ENCODE results near the gene IFRD1. TPM values are rescaled to one million over a fixed set of nuclear protein-coding genes. Genes with fewer than 3 reads are reported as not detected.

The IFRD1 gene
- total RNA-seq, 4 donors from 2014 or later = 29.6 to 37.3 (median 32.1) TPM

DNA sequence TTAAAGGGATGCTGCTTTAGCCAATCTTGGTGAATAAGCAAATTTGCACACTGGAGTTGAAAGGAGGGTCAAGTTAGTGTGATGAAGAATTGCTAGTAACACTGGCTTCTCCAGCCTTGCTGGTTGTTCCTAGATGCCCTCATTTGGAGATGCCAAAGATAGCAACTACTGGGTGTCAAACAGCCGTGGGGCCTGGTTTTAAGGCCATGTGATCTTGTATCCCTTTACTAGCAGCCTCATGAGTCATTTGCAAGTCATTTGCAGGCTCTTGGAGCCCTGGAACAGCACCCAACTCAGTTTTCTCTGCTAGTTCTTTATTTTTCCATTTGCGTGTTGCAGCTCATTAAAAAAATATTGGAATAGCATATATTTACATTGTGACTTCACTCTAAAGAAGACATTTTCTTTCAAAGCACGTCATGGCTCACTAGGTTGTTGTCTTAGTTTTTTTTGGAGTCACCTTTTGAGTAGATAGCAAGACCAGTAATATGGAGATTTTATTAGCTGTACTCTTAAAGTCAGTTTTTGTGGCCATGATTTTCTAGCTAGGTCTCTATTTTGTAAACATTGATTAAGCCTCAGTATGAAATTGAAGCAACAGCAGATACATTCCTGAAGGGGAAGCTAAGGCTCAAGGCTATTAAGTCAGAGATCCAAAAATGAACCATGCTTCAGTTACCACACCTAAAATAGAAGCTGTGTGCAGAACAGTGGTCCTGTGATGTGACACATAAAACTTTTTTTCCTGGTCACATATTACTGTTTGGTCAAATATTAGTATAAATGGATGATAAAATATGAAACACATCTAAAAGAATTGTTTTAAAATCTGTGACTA, 31.8 kb downstream of the IFRD1 start:
- DNase-seq (ENCODE audit: low spot score in 2 of 2) = peak in 1 of 2 donors; percentile 66
- intact Hi-C loops (cut with DNase I; ENCODE audit: low total_unique reads) = no loop called here
- no peak for TF ChIP-seq POLR2A (IDR thresholded peaks at IDR 0.05)
- TF ChIP-seq, protein P1, sequence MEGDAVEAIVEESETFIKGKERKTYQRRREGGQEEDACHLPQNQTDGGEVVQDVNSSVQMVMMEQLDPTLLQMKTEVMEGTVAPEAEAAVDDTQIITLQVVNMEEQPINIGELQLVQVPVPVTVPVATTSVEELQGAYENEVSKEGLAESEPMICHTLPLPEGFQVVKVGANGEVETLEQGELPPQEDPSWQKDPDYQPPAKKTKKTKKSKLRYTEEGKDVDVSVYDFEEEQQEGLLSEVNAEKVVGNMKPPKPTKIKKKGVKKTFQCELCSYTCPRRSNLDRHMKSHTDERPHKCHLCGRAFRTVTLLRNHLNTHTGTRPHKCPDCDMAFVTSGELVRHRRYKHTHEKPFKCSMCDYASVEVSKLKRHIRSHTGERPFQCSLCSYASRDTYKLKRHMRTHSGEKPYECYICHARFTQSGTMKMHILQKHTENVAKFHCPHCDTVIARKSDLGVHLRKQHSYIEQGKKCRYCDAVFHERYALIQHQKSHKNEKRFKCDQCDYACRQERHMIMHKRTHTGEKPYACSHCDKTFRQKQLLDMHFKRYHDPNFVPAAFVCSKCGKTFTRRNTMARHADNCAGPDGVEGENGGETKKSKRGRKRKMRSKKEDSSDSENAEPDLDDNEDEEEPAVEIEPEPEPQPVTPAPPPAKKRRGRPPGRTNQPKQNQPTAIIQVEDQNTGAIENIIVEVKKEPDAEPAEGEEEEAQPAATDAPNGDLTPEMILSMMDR (IDR thresholded peaks at IDR 0.05) = no peak
- no peak overlapping the region for H3K4me3 ChIP-seq (ENCODE audit: low read depth, poor library complexity, severe bottlenecking)
- 22 to 30% methylated on average over 3 of the region's 3 CpGs for WGBS, 2 donors

DNA sequence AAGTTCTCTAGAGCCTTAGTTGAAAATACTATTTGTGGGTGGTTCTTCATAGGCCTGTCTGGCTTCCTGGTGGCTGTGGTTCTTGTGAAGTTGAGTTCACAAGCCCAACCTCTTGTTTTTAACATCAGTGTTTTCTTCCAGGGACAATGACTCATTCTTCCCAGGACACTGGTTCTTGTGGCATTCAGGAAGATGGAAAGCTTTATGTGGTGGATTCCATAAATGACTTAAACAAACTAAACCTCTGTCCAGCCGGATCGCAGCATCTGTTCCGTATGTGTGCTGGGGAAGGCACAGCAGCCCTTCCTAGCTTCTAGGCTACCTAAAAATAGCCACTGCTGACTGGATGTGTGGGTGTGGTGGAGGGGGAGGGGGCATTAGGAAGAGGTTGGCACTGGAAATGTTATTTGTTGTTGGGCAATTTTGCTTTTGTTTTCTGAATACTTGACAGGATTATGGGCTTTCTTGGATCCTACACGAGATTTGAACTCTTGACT, 34.5 kb downstream of the IFRD1 start:
- TF ChIP-seq, protein P1 (IDR thresholded peaks at IDR 0.05) = no peak
- TF ChIP-seq POLR2A (IDR thresholded peaks at IDR 0.05) = no peak
- H3K4me3 ChIP-seq (ENCODE audit: low read depth, poor library complexity, severe bottlenecking) = no peak overlapping the region
- peak in 1 of 2 donors; percentile 41 for DNase-seq (ENCODE audit: low spot score in 2 of 2)
- intact Hi-C loops (cut with DNase I; ENCODE audit: low total_unique reads) = no loop called here
- WGBS, 2 donors = 26 to 35% methylated on average over 4 of the region's 4 CpGs

DNA sequence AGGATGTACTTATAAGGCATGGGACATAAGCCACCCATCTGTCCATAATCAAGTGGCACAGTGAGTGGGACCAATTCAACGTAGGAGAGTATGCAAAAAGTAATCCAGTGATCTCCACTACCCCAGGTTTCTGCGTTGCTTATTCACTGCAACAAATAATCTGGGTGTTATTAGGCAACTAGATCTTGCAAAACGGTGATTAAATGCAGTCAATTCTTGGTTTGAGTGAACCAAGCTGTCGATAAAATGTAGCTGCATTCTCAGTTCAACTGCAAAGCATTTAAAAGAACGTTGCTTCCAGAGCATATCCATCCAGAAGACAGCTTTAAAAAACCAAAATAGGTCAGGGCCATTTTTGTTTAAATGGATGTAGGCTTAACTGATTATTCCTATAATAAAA, 35.5 kb downstream of the IFRD1 start:
- intact Hi-C loops (cut with DNase I; ENCODE audit: low total_unique reads) = no loop called here
- TF ChIP-seq, protein P1 (IDR thresholded peaks at IDR 0.05) = no peak
- no peak for TF ChIP-seq POLR2A (IDR thresholded peaks at IDR 0.05)

DNA sequence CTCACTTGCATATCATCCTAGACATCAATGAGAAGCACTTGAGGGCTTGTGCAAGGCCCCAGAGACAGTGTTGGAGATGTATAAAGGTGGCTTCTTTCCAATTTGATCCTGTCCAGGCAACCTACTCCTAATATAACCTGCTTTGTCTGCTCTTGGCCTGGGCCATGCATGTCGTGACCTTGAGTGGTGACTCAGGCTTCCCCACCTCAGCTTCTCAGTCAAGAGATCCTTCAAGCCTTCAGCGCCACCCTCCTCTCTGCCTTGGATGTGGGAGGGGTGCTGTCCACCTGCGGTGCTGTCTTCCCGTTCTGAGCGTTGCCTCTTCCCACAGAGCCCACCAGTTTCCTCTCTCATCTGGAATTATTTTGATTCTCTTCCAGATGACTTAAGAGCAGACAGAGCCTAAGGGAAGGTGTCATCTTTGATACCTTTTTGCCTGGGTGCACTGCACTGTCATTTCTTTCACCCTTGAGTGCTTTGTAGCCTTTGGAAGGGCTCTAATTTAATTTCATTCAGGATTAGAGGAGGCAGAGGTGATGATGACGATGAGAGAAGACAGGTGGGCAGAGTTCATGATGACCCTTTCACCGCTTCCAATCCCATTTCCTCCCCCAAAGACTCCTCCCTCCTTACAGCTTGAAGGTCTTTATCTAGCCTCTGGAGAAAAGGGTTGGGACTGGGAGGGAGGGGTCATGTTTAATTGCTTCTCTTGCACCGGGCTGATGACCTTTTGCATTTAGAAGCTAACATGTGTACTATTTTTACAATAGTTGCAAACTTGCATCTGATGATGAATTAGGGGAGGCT, 37.4 kb downstream of the IFRD1 start:
- TF ChIP-seq, protein P1 (IDR thresholded peaks at IDR 0.05) = no peak
- TF ChIP-seq POLR2A (IDR thresholded peaks at IDR 0.05) = no peak
- WGBS, 2 donors = 86 to 93% methylated on average over 8 of the region's 8 CpGs
- H3K4me3 ChIP-seq (ENCODE audit: low read depth, poor library complexity, severe bottlenecking) = no peak overlapping the region
- intact Hi-C loops (cut with DNase I; ENCODE audit: low total_unique reads) = no loop called here
- no peak for DNase-seq (ENCODE audit: low spot score in 2 of 2)

More for the DNA sequence above, 35.5 kb downstream of the IFRD1 start:
- no peak for DNase-seq (ENCODE audit: low spot score in 2 of 2)
- H3K4me3 ChIP-seq (ENCODE audit: low read depth, poor library complexity, severe bottlenecking) = no peak overlapping the region
- WGBS, 2 donors = 74 to 85% methylated on average over 5 of the region's 5 CpGs

DNA sequence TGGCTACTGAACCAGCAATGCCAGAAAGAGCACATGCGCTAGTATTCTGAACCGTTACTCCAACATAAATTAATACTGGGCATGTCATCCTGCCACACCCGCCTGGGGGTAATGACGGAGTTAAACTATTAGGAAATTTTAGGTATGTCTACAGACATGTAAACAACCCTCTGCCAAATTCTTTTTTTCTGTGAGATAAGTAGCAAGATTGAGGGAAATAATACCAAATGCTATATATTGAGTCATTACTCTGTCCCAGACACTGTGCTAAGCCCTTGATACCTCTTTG, 37.9 kb downstream of the IFRD1 start:
- H3K4me3 ChIP-seq (ENCODE audit: low read depth, poor library complexity, severe bottlenecking) = no peak overlapping the region
- TF ChIP-seq POLR2A (IDR thresholded peaks at IDR 0.05) = no peak
- TF ChIP-seq, protein P1 (IDR thresholded peaks at IDR 0.05) = no peak
- WGBS, 2 donors = 67 to 75% methylated on average over 4 of the region's 4 CpGs
- no peak for DNase-seq (ENCODE audit: low spot score in 2 of 2)
- intact Hi-C loops (cut with DNase I; ENCODE audit: low total_unique reads) = no loop called here
